Hematopoietic multipotent progenitor cell treated with erythropoietin and hydrocortisone succinate and interleukin-3 and kit ligand, for 4 days (in vitro differentiated cells): Measurements from ENCODE around the gene DHDH.
A peak's percentile ranks its signal among the peaks of the same experiment; 100 is the strongest.
"Not testable (repeated sequence)": the region's sequence is repeated elsewhere in the genome, so short reads cannot be mapped to it uniquely, and the experiment has no call there.

Experiments used
- DNase-seq: peaks from one replicate; pipeline ENCODE4 v3.0.0-alpha.2; 2015

DHDH gene

DNA sequence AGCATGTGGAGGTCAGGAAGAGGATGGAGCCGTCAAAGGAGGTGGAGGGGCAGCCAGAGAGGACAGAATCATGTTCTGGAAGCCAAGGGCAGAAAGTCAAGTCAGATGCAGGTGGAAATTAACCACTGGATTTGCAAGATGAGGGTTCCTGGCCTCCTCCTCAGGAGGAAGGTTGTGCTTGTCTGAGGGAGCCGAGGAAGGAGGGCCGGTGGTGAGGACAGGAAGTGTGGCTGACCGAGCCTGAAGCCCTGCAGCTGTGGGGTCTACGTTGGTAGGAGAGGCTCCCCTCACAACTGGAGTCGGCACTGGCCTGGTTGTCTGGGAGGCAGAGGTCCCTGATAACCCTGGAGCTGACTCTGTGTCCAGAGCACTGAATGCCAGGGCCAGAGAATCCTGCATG lies 15.4 kb upstream of the DHDH start:
- DNase-seq, result no peak

DNA sequence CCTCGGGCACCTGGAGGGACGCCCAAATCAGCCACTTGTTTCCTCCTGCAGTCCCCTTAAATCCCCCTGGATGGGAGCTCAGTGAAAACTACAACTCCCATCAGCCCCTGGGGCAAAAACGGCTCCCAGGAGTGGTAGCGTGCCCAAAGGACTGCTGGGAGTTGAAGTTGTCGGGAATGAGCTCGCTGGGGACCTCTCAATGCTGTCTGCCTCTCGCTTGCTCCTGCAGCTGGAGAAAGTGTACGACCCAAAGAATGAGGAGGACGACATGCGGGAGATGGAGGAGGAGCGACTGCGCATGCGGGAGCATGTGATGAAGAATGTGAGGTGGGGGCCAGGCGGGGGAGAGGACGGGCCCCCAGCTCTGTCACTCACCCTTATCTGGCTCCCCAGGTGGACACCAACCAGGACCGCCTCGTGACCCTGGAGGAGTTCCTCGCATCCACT lies 14.7 kb upstream of the DHDH start:
- peak; percentile 68 for DNase-seq

DNA sequence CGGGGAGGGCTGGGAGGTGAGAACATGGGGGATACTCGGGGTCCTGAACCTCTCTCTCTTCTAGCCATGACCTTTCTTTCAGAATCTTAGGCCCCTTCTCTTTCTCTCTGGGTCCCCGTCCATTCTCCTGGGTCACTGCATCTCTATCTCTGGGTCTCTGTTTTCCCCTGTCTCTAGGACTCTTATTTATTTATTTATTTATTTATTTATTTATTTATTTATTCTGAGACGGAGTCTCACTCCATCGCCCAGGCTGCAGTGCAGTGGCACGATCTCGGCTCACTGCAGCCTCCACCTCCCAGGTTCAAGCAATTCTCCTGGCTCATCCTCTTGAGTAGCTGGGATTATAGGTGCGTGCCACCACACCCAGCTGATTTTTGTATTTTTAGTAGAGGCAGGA lies 14.2 kb upstream of the DHDH start:
- DNase-seq, result not testable (repeated sequence)

GRCh38 chr19:48920949-48921348 lies 12.6 kb upstream of the DHDH start:
- DNase-seq, result no peak

DNA sequence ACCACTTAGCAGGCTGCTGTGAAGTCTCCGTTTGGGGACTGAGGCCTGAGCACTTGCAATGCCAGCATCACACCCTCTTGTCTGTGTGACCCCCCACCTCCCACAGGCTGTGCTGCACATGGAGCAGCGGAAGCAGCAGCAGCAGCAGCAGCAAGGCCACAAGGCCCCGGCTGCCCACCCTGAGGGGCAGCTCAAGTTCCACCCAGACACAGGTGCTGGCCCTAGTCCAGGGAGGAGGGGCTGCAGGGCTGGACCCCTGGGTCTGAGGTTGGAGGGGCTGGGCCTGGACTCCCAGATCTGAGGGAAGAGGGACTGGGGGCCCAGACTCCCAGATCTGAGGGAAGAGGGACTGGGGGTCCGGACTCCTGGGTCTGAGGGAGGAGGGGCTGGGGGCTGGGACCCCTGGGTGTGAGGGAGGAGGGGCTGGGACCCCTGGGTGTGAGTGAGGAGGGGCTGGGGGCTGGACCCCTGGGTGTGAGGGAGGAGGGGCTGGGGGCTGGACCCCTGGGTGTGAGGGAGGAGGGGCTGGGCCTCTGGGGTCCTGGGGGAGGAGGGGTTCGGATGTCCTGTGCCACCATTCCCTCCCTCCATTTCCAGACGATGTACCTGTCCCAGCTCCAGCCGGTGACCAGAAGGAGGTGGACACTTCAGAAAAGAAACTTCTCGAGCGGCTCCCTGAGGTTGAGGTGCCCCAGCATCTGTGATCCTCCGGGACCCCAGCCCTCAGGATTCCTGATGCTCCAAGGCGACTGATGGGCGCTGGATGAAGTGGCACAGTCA lies 11.6 kb upstream of the DHDH start:
- no peak for DNase-seq

DNA sequence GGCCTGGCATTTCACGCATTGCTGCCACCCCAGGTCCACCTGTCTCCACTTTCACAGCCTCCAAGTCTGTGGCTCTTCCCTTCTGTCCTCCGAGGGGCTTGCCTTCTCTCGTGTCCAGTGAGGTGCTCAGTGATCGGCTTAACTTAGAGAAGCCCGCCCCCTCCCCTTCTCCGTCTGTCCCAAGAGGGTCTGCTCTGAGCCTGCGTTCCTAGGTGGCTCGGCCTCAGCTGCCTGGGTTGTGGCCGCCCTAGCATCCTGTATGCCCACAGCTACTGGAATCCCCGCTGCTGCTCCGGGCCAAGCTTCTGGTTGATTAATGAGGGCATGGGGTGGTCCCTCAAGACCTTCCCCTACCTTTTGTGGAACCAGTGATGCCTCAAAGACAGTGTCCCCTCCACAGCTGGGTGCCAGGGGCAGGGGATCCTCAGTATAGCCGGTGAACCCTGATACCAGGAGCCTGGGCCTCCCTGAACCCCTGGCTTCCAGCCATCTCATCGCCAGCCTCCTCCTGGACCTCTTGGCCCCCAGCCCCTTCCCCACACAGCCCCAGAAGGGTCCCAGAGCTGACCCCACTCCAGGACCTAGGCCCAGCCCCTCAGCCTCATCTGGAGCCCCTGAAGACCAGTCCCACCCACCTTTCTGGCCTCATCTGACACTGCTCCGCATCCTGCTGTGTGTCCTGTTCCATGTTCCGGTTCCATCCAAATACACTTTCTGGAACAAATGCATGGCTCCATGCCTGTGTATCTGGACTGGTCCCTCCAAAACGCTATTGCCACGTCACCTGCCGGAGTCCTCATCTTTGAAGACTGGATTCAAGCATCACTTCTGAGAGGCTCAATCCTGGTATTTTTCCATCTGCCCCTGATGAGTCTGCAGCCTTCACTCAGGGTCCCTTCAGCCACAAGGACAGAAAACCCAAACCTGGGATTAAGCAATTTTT lies 10.7 kb upstream of the DHDH start:
- no peak for DNase-seq

DNA sequence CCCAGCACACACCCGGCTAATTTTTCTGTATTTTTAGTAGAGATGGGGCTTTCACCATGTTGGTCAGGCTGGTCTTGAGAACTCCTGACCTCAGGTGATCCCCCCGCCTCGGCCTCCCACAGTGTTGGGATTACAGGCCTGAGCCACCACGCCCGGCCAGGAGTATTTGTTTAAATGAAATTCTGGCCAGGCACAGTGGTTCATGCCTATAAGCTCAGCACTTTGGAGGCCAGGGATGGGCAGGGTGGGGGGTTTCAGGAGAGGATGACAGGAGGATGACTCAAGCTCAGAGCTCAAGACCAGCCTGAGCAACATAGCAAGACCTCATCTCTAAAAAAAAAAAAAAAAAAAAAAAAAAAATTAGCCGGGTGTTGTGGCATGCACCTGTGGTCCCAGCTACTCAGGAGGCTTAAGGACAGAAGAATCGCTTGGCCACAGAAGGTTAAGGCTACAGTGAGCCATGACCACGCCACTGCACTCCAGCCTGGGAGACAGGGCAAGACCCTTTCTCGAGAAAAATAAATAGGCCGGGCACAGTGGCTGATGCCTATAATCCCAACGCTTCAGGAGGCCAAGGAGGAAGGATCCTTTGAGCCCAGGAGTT lies 8.2 kb upstream of the DHDH start:
- DNase-seq, result no peak

DNA sequence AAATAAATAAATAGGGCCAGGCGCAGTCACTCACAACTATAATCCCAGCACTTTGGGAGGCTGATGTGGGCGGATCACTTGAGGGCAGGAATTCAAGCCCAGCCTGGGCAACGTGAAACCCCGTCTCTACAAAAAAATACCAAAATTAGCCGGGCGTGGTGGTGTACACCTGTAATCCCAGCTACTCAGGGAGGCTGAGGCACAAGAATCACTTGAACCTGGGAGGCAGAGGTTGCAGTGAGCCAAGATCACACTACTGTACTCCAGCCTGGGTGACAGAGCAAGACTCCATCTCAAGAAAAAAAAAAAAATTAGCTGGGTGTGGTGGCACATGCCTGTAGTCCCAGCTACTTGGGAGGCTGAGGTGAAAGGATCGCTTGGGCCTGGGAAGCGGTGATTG lies 7.6 kb upstream of the DHDH start:
- not testable (repeated sequence) for DNase-seq

- DNase-seq, result peak; percentile 53
These were observed 6.6 kb upstream of the DHDH start for GRCh38 chr19:48926909-48927308.

DNA sequence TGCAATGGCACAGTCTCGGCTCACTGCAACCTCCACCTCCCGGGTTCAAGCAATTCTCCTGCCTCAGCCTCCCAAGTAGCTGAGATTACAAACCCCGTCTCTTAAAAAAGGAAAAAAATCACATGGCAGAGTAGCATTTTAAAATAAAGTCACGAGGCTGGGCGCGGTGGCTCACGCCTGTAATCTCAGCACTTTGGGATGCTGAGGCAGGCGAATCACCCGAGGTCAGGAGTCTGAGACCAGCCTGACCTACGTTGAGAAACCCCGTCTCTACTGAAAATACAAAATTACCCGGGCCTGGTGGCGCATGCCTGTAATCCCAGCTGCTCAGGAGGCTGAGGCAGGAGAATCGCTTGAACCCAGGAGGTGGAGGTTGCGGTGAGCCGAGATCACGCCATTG lies 5.8 kb upstream of the DHDH start:
- not testable (repeated sequence) for DNase-seq

DNA sequence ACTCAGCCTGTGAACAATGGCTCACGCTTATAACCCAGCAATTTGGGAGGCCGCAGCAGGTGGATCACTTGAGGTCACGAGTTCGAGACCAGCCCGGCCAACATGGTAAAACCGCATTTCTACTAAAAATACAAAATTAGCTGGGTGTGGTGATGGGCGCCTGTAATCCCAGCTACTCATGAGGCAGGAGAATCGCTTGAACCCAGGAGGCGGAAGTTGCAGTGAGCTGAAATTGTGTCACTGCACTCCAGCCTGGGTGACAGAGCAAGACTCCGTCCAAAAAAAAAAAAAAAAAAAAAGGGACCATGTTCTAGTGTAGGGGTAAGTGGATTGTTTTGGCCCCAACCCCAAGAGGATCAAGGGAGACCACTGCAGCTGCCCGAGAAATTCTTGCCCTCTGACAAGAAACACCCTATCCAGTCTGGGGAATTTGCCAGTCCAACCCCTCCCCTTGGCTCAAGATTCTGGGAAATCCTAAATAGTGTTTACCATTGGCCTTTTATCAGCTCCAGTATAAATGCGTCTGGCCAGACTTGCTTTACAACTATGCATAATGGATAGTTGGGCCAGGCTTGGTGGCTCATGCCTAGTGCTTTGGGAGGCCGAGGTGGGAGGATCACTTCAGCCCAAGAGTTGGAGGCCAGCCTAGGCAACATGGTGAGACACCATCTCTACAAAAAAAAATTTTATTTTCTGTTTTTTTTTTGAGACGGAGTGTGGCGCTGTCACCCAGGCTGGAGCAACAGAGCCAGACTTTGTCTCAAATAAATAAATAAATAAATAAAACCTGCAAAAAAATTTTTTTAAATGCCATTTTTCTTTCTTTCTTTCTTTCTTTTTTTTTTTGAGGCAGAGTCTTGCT lies 5.1 kb upstream of the DHDH start:
- DNase-seq, result no peak

GRCh38 chr19:48934837-48935236 lies 1.3 kb downstream of the DHDH start:
- peak; percentile 48 for DNase-seq

- no peak for DNase-seq
These were observed 2.4 kb downstream of the DHDH start for GRCh38 chr19:48935864-48936263.

DNA sequence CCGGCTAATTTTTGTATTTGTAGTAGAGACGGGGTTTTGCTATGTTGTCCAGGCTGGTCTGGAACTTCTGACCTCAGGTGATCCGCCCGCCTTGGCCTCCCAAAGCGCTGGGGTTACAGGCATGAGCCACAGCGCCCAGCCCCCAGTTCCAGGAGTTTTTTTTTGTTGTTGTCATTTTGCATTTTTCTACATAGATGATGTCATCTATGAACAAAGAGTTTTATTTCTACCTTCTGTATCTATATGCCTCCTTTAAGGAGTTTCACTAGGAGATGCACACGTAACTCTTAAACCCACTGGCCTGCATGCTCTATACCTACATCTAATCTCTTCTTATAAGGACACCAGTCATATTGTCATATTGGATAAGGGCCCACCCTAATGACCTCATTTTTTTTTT lies 4.8 kb downstream of the DHDH start:
- DNase-seq, result no peak

GRCh38 chr19:48940902-48941301 lies 7.4 kb downstream of the DHDH start:
- no peak for DNase-seq

DNA sequence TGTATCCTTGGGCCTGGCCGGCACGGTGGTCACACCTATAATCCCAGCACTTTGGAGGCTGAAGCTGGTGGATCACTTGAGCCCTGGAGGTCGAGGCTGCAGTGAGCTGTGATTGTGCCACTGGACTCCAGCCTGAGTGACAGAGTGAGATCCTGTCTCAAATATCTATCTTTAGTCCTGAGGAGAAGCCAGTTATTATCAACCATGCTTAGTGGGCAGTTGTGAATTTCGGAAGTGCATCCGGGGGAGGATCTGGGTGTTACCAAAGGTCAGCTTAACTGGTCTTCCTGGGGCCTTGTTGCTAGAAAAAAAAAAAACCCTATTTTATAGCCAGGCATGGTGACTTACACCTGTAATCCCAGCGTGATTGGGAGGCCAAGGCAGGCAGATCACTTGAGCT lies 9.6 kb downstream of the DHDH start:
- DNase-seq, result no peak

DNA sequence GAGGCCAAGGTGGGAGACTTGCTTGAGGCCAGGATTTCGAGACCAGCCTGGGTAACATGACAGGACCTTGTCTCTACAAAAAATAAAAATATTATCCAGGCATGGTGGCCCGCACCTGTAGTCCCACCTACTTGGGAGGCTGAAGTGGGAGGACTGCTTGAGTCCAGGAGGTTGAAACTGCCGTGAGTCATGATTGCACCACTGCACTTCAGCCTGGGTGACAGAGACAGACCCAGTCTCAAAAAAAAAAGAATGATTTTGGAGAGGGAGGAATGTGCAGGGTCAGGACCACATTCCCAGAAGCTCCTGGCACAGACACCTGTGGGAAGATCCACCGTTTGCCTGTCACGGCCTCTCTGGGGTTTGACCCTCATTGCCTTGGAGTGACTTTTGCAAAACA lies 11.9 kb downstream of the DHDH start:
- no peak for DNase-seq

DNA sequence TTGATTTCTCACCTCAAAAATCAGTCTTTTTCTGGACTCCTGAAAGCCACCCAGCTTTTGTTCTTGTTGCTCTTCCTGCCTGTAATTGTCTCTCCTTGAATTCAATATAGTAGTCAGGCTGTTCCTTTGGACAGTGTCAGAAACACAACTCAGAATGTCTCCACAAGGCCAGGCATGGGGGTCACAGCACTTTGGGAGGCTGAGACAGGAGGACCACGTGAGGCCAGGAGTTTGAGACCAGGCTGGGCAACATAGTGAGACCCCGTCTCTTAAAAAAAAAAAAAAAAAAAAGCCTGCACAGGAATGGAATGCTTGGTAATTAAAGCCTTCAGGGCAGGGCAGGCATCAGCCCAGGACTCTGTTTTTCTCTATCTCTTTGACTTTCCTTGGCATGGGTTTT lies 12.3 kb downstream of the DHDH start:
- DNase-seq, result no peak

- no peak for DNase-seq
These were observed 13.2 kb downstream of the DHDH start for GRCh38 chr19:48946463-48947257.

GRCh38 chr19:48947258-48947542 lies 13.7 kb downstream of the DHDH start:
- no peak for DNase-seq

- no peak for DNase-seq
These were observed 16.7 kb downstream of the DHDH start for GRCh38 chr19:48950159-48950558.
